HG02981 (cell line): ENCODE measurements around the gene AMOTL2.

Source experiments
- ATAC-seq: cut with Tn5 transposase; IDR thresholded peaks from one replicate; pipeline ENCODE4 v1.9.1; 2021; ENCODE audit warnings: mild to moderate bottlenecking, moderate library complexity; ENCODE audit not compliant: unreplicated experiment

The AMOTL2 gene

DNA sequence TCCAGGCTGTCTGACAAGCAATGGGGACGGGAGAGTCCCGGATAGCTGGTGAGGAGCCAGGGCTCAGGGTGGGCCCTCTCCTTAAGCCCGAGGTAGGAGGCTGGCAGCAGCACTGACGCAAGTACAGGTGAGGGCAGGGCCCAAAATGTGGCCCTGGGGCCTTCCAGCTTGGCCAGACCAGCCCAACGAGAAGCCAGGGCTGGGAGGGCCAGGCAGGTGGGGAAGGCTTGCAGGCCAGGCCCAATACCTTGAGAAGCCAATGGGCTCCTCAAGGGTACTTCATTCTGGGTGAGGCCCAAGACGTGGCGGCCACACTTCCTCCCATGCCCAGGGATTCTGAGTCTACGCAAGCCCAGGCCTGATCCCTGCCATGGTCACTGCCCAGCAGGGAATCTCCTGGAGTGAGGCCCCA is 37.2 kb downstream of the AMOTL2 start:
- no peak for ATAC-seq

DNA sequence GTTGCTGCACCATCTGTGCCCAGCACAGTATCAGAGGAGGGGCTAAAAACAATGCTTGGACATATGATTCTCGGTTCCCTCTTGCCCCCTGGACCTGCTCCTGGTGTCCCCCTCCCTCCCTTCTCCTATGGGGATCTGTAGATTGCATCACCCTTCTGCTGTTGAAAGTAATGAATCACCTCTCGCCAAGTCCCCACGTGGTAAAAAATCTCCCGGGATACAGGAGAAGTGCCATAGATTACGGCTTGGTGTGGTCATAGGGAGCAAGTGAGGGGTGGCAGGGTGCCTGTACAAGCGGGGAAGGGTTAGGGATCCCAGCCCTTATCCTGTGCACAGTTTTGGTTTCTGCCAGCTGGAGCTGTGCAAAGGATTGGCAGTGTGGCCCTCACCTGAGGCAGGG is 37.7 kb downstream of the AMOTL2 start:
- ATAC-seq: no peak

DNA sequence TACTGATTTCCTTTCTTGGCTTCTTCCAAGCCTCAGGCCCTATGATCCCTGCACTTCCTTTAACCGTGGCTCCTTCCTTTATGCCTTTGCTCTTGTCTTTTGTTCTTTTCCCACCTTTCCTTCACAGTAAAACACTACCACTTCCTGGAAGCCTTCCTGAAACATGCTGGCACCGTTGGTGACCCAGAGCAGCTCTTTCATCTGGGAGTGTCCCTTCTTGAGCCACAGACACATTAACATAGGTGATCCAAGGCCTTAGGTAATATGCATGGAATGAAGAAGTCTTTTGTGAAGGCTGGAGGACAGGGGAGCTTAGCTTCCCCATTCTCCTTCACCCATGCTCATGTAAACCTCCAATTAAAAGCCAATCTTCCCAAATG is 39.4 kb downstream of the AMOTL2 start:
- ATAC-seq: no peak

DNA sequence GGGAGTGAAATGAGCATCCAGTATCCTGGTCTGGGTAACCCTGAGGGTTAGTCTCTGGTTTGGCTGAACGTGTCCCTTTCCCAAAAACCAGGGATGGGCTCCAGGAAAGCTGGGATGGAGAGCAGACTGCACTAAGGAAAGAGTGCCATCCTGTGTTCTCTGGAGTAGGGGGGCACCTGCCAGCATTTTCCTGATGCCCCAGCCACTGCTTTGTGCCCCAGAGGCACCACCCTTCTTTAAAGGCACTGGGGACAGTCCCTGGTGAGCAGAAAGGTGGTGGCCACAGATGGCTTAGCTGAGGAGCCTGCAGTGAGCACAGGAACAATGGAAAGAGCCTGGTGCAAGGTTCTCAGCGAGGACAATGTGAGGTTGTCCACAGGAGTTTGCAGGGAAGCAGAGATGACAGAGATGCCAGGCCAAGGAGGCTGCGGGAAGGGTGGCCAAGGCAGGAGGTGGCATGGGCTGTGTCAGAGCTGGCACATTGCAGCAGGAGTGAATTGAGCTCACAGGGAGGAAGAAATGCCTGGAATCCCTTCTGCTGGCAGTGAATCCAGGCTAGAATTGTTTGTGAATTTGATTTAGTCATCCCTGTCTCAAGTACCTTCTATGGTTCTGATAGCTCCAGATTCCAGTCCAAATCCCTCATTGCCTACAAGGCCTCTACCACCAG is 39.9 kb downstream of the AMOTL2 start:
- no peak for ATAC-seq

DNA sequence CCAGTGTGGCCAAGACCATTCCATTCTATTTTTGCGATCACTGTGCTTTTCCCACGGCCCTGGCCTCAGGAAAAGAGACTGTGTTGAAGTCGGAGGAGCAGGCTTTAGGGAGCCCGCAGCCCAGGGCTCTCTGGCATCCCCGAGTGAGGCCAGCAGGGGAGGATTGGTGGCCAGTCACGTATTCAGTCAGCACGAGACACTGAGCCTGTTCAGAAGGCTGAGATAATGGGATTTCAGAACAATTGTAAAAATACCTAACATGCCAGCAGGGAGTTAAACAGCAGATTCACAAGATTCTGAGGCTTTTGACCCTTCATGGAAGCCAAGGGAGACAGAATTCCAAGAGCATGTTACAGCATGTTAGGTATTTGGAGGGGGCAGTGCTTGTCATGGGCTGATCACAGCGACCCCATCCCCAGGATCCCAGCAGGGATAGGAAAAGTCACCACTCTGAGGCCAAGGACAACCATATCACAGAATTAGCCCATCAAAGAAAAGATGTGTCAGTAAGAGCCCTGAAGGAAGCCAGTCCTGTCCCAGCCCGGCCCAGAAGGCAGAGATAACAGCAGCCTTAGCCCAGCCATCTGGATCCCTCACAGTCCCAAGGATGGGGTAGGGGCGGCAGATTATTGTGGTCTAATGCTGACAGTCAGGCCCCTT is 40.6 kb downstream of the AMOTL2 start:
- ATAC-seq: no peak

DNA sequence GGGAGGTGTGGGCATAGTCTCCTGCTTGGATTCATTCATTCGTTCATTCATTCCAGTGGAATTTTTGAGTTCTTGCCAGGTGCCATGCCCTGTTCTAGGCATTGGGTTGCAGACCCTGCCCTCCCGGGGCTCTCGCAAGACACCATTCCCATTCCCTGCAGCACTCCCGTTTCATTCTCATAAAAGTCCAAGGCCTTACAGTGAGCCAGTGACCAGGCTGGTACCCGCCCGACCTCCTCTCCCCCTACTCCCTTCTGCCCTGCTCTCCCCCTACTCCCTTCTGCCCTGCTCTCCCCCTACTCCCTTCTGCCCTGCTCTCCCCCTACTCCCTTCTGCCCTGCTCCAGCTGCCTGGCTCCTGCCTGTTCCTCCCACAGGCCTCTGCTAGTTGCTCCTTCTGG is 41.9 kb downstream of the AMOTL2 start:
- no peak for ATAC-seq

DNA sequence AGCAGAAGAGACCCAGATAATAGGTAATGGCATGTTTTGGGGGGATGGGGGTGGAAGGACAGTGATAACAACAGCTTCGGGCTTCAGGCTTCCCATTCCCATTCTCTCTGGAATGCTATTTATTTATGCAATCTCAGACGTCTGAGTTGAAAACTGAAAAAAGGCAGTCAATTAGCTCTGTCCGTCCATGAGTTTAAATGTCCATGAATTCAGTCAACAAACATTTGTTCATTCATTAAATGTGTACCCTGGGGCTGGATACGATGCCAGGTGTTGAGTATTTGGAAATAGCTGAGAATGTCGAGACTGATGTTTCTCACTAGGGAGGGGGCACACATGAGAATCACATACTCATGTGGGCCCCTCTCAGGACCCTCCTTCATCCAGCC is 42.4 kb downstream of the AMOTL2 start:
- no peak for ATAC-seq

DNA sequence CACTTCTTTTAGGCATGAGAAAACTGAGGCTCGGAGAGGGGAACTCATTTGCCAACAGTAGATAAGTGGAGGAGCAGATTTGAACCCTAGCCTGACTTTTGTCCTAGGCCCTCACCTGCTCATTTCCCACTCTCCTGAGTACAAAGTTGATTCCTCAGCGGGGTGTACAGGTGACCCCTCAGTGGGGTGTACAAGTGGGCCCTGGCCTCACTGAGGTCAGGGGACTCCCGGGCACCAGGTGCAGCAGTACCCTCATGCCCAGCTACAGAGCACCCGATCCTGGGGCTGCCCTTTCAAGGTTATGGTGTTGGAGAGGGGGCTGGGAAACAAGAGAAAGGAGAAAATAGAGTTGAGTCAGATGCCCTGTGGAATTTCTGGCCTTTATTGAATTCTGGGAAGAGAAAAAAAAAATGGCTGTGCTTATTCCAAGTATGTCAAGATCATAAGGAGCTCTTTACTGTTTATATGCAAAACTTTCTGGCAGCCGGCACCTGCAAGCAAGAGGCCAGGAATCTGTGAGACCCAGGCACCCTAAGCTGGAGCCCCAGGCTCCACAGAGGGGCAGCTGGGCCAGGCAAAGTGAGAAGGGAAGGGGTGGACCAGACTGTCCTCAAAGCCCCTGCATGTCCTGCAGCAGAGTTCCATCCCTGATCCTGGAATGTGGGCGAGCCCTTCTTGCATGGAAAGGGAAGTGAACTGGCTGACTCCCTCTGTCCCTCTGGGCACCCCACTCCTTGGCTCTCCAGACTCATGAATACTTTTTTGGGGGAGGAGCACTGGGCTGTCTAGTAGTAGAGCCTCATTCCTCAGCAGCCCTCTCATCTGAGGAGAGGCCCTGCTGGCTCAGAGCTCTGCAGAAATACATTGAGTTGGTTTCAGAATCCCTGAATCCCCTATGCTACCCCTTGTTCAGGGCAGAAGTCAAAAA is 43.1 kb downstream of the AMOTL2 start:
- ATAC-seq: no peak

DNA sequence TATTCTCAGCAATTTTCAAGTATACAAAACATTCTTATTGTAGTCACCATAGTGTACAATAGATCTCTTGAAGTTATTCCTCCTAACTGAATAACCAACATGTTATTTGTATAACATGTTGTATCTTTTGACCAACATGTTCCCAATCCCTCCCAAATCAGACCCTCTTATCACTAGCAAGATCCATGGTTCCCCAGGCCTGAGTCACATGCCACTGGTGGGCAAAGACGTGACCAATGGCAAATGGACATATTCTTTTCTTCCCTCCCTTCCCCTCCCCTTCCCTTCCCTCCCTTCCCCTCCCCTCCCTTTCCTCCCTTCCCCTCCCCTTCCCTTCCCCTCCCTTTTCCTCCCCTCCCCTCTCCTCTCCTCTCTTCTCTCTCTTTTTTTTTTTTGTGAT is 45.4 kb downstream of the AMOTL2 start:
- ATAC-seq: no peak

DNA sequence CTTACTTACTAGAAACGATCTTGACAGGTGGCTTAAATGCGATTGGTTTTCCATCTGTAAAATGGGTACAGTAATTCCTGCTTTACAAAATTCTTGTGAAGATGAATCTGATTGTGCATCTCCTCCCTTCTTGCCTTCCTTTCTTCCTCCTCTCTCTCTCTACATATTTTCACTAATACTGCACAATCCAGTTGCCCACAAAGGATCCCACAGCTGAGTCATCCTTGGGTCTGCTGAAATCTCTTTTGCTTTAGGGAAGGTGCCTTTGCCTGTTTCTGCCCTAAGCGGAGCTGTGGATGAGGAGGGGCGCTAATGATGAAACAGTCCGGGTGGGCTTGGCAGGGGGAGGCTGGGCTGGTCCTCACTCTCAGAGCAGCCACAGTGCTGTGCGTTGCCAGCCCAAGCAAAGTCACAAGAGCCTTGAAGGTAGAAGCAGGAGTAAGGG is 46.1 kb downstream of the AMOTL2 start:
- no peak for ATAC-seq

DNA sequence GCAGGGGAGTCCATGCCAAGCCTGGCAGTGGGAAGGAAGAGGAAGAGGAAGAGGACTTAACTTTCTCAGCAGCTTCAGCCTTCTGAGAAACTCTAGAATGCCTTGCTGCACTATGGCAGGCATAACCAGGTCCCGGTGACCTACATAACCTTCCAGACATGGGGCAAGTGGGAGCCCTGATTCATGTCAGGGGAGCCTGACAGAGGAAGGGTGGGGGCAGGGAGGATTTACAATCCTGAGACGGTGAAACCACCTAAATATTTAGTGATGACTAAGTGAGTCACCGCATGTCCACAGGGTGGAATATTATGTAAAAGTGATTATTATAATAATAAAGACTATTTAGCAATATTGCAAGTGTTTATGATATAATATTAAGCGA is 46.7 kb downstream of the AMOTL2 start:
- ATAC-seq: no peak

DNA sequence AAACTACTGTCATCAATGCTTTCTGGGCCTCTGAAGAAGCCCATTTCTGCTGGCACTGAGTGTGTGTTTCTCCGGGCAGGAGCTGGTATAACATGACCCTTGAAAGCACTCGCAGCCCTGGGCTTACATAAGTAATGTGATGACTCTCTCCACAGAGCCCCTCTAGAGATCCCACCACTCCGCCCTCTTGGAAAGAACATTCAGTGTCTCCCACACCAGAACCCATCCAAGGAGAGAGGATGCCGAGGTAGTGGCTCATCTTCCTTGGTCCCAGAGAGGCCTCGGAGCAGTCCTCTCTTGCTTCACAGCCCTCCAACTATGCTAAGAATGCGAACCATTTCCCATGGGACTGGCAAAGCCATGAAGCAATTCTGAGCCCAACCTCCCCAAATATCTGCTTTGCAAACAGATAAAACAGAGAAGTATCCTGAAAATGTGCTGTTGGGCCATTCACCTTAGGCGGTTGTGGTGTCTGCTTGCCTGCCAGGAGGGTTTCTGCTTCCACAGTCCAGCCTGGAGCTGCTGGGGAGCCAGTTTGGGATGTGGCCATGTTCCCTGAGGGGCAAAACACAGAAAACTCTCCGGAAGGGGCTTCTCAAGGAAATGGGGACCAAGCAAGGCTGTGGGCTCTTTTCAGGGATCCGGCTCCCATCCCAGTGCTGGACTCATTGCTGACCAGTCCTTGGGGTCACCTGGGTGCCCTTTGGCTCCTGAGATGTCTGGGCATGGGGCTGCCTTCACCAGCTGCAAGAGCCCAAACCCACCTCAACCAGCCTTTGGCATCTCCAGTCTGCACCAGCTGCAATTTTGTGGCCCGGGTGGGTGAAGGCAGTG is 47.3 kb downstream of the AMOTL2 start:
- ATAC-seq: no peak

DNA sequence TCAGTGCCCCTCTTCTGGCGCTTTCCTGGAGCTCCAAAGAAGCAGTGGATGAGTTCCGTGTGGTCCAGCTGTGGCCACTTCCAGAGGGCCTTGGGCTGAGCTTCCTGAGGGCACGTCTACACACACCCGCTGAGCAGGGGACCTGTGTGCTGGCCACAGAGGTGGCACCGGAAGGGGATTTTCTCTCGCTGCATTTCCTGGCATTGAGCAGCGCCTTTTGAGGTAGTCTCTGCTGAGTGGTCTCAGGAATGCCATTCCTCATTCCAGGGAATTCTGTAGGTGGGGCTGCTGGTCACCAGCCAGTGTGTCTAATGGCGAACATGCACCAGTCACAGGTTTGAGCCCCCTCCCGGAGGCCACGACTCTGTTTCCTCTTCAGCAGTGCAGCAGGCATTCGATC is 48.1 kb downstream of the AMOTL2 start:
- ATAC-seq: no peak

DNA sequence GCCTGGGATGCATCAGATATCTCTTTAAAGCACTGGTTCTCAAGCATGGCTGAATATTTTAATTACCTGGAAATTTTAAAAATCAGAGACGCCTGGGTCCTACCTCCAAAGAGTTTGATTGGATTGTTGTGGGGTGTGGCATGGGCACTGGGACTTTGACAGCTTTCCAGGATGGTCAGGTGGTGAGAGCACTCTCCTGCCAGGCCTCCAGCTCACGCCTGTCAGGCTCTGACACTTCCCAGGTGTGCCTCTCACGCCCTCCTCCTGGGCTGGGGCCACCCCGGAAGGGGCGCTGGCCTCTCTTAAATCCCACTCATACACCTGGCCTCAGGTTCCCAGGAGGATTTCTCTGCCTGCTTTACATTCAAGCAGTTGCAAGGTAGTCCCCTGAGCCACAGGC is 48.5 kb downstream of the AMOTL2 start:
- no peak for ATAC-seq

DNA sequence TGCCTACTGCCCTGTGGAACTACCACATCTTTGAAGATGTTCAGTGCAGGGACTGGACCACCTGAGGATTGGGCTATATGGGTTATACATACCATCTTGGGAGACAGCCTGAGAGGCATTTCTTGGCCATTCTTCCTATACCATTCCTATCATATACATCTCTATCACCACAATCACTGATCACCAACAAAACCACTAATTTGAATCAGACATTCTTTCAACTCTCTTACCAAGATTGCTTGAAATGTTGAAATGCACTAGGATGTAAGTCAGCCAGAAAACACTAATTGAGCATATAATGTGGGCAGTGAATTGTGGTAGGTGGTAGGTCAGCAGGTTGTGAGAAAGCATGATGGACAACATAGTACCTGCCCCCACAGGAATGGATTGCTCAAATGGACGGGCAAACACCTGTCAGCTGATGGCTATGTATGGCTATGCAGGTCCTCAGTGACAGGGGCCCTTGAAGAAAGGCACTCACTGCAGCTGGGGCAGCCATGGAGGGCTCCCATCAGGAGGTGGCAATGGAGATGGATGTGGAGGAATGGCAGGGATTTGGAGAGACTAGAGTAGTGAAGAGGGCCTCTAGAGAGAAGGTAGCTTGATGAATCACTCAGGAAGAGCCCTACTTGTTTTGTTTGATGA is 49.1 kb downstream of the AMOTL2 start:
- ATAC-seq: no peak

DNA sequence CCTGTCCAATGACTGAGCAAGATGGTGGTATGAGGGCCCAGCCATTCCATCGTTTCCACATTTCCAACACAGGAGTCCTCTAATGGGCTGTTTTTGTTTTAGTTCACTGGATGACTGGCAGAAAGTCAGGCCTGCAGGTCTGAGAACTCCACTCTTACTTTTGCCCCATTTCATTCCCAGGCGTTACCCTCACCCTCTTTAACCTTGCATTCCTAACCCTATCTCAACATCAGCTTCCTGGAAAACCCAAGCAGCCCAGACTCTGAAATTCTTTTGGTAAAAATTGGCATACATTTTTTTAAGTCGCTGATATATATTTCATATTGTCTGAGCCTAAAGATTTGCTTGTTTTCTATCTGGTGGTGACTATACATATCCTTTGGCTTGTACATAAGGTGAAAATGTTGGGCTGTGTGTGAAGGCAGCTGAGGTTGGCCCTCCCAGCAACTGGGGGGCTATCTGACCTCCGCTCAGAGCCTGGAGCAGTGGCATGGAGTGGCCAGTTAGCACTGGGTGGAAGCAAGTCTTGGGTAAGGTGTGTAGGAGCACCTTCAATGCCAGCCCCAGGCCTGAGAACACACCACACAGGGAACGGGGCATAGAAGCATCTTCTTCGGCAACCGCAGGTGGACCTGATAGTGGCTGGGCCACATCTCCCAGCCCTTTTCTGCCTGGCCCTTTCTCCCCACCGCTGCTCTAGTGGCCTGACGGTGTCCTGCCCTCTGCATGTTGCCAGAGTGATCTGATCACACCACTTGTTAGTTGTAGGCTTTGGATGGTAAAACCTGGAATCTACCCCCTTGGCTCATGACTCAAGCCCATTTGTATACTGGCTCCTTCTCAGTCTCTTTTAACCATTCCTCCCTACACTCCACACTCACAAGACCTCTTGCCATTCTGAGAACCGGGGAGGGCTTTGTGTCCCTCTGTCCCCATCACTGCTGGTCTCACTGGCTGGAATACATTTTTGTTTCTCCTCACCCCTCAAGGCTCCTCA is 50.0 kb downstream of the AMOTL2 start:
- ATAC-seq: no peak

DNA sequence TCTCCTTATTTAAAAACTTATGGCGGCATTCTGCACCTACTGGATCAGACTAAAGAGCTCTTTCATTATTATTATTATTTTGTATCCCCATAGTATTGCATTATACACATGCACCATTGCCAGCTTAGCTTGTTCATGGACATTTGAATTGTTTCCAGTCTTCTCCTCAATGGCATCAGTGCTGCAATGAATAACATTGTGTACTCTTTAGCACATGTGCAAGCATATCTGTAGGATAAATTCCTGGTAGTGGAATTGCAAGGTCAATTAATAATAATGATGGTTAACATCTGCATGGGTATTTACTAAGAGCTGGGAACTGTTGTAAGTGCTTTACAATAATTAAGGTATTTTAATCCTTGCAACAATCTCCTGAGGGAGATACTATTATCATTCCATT is 52.0 kb downstream of the AMOTL2 start:
- no peak for ATAC-seq

DNA sequence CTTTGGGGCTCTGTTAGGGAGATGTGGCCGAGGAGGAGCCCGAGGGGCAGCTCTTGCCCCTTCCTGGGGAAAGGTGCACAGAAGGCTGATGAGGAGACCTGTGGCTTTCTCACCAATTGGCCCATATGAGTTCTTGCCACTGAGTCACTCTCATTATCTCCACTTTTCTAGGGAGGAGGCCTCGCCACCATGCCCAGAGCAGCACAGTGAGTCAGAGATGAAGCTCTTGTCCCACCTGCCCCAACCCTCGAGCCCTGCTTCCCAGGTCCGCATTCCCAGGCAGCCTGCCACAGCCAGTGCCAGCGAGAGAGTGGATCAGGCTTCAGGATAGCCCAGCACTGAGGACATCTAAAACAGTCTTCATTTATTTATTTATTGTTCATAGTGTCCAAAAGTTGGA is 53.5 kb downstream of the AMOTL2 start:
- no peak for ATAC-seq

DNA sequence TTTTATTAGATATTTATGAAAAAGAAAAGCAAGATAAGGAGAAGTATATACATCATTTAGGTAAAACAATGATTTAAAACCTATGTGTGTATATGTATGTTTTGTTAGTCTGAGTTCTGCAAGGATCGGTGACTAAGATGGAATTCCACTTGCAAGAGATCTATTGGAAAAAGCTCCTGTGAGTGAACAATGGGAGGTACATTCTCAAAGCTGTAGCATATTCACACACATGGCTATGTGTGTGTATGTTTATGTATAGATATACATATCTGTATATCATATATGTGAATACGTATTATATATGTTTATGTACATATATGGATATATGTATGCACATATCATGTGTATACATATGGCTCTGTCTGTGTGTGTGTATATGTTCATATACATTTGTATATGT is 54.3 kb downstream of the AMOTL2 start:
- ATAC-seq: no peak
